HG02759 (cell line): ENCODE data around the gene HEBP2.
A peak's percentile ranks its signal among the peaks of the same experiment; 100 is the strongest.

Source experiments
- ATAC-seq: cut with Tn5 transposase; IDR thresholded peaks from one replicate; pipeline ENCODE4 v1.9.1; 2021; ENCODE audit warnings: mild to moderate bottlenecking, moderate library complexity; ENCODE audit not compliant: unreplicated experiment

Gene HEBP2

GRCh38 chr6:138397128-138398122, 6.6 kb upstream of the HEBP2 start:
- no peak for ATAC-seq

GRCh38 chr6:138400326-138400725, 3.7 kb upstream of the HEBP2 start:
- no peak for ATAC-seq

GRCh38 chr6:138401960-138402837, 1.8 kb upstream of the HEBP2 start:
- no peak for ATAC-seq

GRCh38 chr6:138402838-138403187, 1.2 kb upstream of the HEBP2 start:
- ATAC-seq: no peak

GRCh38 chr6:138403324-138403800, 661 bp upstream of the HEBP2 start:
- peak; percentile 15 for ATAC-seq

- ATAC-seq: no peak
Observed at GRCh38 chr6:138404666-138405337, 779 bp downstream of the HEBP2 start.

GRCh38 chr6:138405816-138406413, 1.9 kb downstream of the HEBP2 start:
- no peak for ATAC-seq

GRCh38 chr6:138406443-138406842, 2.4 kb downstream of the HEBP2 start:
- ATAC-seq: no peak

- no peak for ATAC-seq
Observed at GRCh38 chr6:138410048-138410735, 6.2 kb downstream of the HEBP2 start.

- peak; percentile 49 for ATAC-seq
Observed at GRCh38 chr6:138410972-138411880, 7.2 kb downstream of the HEBP2 start.

- ATAC-seq: no peak
Observed at GRCh38 chr6:138415125-138415524, 11.1 kb downstream of the HEBP2 start.

GRCh38 chr6:138416206-138416605, 12.2 kb downstream of the HEBP2 start:
- ATAC-seq: no peak

- peak; percentile 57 for ATAC-seq
Observed at GRCh38 chr6:138417493-138418117, 13.6 kb downstream of the HEBP2 start.

- ATAC-seq: no peak
Observed at GRCh38 chr6:138418118-138418742, 14.2 kb downstream of the HEBP2 start.

GRCh38 chr6:138419766-138420165, 15.7 kb downstream of the HEBP2 start:
- no peak for ATAC-seq

- no peak for ATAC-seq
Observed at GRCh38 chr6:138420356-138420755, 16.3 kb downstream of the HEBP2 start.

GRCh38 chr6:138421089-138421488, 17.1 kb downstream of the HEBP2 start:
- no peak for ATAC-seq

- no peak for ATAC-seq
Observed at GRCh38 chr6:138421608-138422007, 17.6 kb downstream of the HEBP2 start.
